ENCODE measurements around the gene DUOX2.

DNA sequence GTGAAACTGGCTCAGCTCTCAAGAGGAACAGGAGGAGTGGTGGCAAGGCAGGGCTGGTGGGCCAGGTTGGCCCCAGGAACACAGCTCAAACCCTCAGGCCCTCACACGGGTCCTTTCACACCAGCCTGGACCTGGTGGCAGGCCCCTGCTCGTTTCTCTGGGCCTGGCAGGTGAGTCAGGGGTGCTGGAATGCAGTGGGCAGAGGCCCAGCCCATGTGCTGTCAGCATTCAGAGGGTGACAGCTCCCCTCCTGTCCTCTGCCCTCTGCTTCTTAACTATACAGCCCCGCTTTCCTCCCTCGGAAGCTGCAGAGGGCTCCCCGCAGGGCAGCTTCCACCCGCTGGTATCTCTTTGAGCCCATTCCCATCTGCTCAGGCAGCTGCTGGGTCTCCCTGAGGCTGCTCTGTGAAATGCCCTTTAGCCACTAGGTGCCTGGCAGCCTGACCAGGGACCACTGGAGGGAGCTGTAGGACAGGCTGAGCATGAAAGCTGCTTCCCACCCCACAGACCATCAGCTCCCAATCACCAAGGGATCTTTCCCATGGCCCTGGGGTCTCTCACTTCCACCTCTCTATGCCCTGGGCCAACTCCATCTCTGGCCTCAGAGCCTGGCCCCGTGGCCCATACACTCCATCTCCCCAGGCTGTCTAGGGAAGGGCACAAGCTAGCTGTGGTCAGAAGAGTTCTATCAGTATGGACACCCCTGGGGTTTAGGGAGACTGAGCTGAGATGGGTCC lies 49.0 kb upstream of the DUOX2 start:
- TF ChIP-seq CTCF (optimal IDR thresholded peaks at IDR 0.05 in 1 of 3, IDR thresholded peaks at IDR 0.05 in 1 of 3, conservative IDR thresholded peaks at IDR 0.05 in 1 of 3; ENCODE audit: extremely low read depth in 1 of 3, insufficient read depth in 2 of 3, low read length in 3 of 3) (peak; percentile 90 to 97 (median 95)), EZH2 (IDR thresholded peaks at IDR 0.05; ENCODE audit: low read length) (no peak)

Data from keratinocyte (primary cell).